ENCODE data around the gene TMEM72. TPM values are rescaled to one million over a fixed set of nuclear protein-coding genes. Genes with fewer than 3 reads are reported as not detected.
A peak's percentile ranks its signal among the peaks of the same experiment; 100 is the strongest.

The TMEM72 gene
- total RNA-seq, 1 donor from 2014 or later = not detected

DNA sequence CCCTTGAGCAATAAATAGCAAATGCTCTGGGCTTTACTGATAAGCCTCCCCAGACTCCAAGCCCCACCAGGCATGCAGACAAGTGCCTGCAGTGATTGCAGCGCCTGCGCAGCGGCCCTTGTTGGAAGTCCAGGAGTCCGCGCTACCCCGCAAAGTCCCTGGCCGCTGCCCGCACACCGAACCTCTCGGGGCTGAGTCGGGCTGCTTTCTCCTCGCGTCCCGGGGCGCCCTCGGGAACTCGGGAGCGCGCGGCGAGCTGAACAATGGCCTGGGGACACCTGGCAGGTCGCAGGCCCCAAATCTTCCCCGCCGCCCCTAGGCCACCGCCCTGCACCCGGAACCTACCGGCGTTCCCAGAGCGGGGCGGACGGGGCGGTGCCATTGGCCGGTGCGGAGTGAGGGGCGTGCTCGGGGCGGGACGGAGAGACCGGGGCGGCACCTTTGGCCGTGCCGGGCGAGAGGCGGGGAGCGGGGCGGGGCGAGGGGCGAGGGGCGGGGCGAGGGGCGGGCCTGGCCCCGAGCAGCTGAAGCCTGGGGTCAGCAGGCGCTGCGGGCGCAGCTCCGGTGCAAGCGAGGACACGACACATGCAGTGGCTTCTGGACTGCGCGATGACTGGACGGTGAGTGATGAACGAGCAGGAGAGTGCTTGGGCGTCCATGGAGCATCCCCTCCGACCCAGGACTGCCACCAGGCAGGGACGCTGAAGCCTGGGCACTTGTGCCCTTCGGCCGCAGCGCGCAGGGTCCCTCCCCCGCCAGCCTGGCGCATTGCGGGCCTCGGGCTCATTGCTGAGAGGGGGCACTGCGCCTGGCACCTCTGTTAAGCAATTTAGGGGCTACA lies 48.3 kb downstream of the TMEM72 start, which contains the start of gene RASSF4:
Gene RASSF4 (plus strand): TSS at position 556 of the 841 bp plus-strand sequence. CDS start 10,401 bp downstream, outside the sequence.
- intact Hi-C loops (cut with DNase I) = loop anchor here (2.0 kb wide), 1 partner anchor 17 kb away; no protein-coding TSS in a partner anchor
- ATAC-seq (peak; percentile 91), DNase-seq (ENCODE audit: missing footprints) (peak; percentile 97)

- intact Hi-C loops (cut with DNase I) = loop anchor here (2.0 kb wide), 1 partner anchor 17 kb away; no protein-coding TSS in a partner anchor
- DNase-seq (ENCODE audit: missing footprints) = no peak
- no peak for ATAC-seq
Observed at GRCh38 chr10:44960088-44960460, 48.9 kb downstream of the TMEM72 start.

- DNase-seq (ENCODE audit: missing footprints) (peak; percentile 17), ATAC-seq (no peak)
- intact Hi-C loops (cut with DNase I) = loop anchor here (2.0 kb wide), 1 partner anchor 16 kb away; no protein-coding TSS in a partner anchor
Observed at GRCh38 chr10:44960482-44961229, 49.5 kb downstream of the TMEM72 start.

GRCh38 chr10:44961230-44961571 lies 50.1 kb downstream of the TMEM72 start:
- DNase-seq (ENCODE audit: missing footprints) (peak; percentile 8), ATAC-seq (no peak)
- intact Hi-C loops (cut with DNase I) = loop anchor here (2.0 kb wide), 1 partner anchor 16 kb away; no protein-coding TSS in a partner anchor

GRCh38 chr10:44961931-44962750 lies 51.0 kb downstream of the TMEM72 start:
- ATAC-seq (no peak), DNase-seq (ENCODE audit: missing footprints) (peak; percentile 21)
- intact Hi-C loops (cut with DNase I) = loop anchor here (2.0 kb wide), 1 partner anchor 15 kb away; no protein-coding TSS in a partner anchor

GRCh38 chr10:44962870-44963738 lies 52.0 kb downstream of the TMEM72 start:
- peak; percentile 64 for DNase-seq (ENCODE audit: missing footprints)
- ATAC-seq = no peak
- intact Hi-C loops (cut with DNase I) = no loop called here

DNA sequence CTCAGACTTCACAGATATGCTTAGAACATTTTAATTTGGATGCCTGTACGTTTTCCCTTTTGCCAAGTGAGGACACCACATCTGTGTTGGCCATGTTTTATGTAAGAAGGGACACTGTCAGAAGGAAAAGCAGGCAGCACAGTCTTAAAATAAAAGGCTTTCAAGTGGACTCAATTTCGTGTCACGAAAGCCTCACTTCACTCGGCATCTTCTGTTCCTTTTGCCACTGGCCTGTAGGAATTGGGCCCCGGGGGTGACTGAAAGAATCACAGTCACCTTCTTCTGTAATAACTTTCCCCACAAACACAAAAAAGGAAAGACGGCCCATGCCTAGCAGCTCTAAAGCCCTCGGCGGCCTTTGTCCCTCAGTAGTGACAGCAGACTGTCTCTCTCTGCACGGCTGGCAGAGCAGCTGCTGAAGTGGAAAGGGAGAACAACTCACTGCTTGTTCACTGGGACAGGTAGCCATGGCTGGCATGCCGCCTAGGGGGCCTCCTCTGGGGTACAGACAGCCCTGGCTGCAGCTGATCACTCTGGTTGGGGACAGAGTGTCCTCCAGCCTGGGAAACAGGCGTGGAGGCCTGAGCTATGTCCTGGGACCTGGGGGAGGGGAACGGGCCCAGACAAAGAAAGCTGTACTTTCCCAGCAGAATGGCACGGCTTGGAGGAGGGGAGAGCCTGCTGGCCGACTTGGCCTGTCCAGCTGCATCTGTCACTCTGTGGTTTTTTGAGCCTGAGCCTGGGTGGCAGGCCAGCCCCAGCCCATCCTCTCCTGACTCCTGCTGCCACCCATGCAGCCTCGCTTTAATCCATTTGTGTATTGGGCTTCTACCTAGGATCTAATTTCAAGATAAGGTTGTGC lies 52.9 kb downstream of the TMEM72 start:
- ATAC-seq (peak; percentile 61), DNase-seq (ENCODE audit: missing footprints) (peak; percentile 93)
- intact Hi-C loops (cut with DNase I) = loop anchor here (1.0 kb wide), 1 partner anchor 32 kb away; no protein-coding TSS in a partner anchor

DNA sequence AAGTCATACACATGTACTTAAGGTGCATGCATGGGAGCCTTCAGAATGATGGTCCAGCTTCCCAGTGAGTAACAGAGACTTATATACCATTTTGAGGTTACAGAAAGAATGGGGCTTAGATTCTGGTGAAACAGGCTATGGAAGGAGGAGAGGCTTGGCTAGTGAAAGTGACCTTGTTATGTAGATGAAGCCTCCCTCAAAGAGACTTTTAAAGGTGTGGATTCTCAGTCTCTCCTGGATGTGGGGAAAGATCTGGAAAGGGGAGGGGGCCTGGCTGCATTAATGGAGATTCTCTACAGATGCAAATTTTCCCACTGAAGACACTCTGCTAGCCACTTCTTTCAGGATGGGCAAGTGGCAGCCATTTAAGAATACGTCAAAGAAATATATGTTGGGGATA lies 54.0 kb downstream of the TMEM72 start:
- intact Hi-C loops (cut with DNase I) = no loop called here
- ATAC-seq = no peak
- no peak for DNase-seq (ENCODE audit: missing footprints)

GRCh38 chr10:44965651-44966097 lies 54.5 kb downstream of the TMEM72 start:
- peak; percentile 12 for ATAC-seq
- DNase-seq (ENCODE audit: missing footprints) = peak; percentile 26
- intact Hi-C loops (cut with DNase I) = no loop called here

GRCh38 chr10:44966129-44966815 lies 55.1 kb downstream of the TMEM72 start:
- DNase-seq (ENCODE audit: missing footprints) = peak; percentile 2
- intact Hi-C loops (cut with DNase I) = no loop called here

DNA sequence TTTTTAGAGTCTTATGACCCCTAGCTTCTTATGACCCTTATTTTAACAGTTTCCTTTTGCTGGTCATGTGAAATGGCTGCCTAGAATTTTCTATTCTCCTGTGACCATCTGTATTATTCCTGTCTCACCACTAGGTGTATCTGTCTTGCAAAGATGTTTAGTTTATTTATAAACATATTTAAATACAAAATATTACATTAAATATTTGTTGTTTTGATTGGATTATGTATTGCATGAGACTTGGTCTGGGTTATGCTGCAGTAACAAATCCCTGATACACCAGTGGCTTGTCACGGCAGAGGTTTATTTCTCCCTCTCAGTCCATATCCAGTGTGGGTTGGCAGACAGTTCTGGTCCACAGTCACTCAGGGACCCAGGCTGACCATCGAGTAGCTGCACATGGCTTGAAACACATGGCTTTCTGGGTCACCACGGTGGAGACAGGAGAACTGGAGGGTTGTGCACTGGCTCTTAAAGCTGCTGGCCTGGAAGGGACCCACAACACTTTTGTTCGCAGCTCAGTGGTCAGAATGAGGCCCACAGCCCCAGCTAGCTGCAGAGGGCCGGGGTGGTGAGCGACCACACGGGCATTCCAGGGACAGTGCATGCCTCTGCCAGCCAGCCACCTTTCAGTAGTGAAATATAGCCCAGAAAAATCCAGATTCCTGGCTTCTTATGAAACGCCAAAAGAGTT lies 55.8 kb downstream of the TMEM72 start:
- ATAC-seq (no peak), DNase-seq (ENCODE audit: missing footprints) (peak; percentile 46)
- intact Hi-C loops (cut with DNase I) = no loop called here

More at GRCh38 chr10:44966129-44966815, 55.1 kb downstream of the TMEM72 start:
- ATAC-seq = no peak

- peak; percentile 3 for ATAC-seq
- DNase-seq (ENCODE audit: missing footprints) = peak; percentile 67
- intact Hi-C loops (cut with DNase I) = no loop called here
Observed at GRCh38 chr10:44967616-44968015, 56.5 kb downstream of the TMEM72 start.

DNA sequence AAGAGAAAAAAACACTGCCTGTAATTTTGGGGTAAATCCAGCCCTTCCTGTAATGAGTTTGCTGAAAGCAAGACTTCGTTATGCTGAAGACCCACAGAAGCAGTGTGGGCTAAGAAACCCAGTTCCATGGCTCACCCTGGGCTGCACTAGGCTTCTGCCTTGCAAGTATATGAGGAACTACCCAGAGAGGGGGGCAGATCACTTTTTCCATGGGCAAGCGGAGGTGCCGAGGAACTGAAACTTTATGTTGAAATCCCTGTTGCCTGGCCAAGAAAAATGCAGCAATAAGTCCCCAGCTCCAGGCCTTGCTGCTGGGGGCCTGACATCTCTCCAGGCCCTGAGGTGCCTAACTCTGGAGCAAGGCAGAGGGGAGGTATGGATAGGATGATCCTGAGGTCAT lies 57.0 kb downstream of the TMEM72 start:
- intact Hi-C loops (cut with DNase I) = no loop called here
- peak; percentile 71 for DNase-seq (ENCODE audit: missing footprints)
- peak; percentile 34 for ATAC-seq

DNA sequence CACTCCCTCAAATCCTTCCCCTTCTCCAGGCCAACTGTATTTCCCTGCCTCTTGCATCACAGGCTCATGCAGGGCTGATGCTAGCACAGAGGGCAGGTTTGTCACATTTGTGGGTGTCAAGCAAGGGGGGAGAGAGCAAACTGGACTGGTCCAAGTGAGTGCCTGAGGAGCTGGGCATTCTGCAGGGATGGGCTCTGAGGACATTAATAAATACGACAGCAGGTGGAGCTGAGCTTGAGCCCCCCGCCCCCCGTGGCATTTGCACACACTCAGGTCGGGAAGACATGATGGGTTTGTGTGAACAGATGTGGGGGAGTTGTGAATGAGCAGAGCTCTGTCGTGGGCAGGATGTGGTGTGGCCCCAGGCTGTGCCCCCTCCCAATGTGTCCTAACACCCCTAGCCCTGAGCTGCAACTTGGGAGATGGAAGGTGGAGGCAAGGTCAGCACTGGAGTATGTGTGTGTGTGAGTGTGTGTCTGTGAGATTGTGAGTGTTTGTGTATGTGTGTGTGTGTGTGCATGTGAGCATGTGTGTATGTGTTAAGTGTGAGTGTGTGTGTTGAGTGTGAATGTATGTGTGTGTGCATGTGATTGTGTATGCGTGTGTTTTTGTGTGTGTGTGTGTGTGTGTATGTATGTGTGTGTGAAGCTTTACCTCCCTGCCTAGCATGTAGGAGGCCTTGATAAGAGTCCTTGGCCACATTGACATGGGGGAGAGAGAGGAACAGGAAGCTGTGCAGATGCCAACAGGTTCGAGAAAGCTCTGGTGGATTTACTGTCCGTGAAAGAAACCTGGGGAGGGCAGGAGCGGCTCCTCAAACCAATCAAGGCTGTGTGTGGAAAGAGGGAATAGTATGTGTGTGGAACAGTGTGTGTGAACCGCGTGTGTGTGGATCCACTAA lies 57.6 kb downstream of the TMEM72 start:
- DNase-seq (ENCODE audit: missing footprints) (peak; percentile 63), ATAC-seq (no peak)
- intact Hi-C loops (cut with DNase I) = no loop called here

- ATAC-seq = peak; percentile 8
- DNase-seq (ENCODE audit: missing footprints) = peak; percentile 65
- intact Hi-C loops (cut with DNase I) = loop anchor here (10.0 kb wide), 3 partner anchors 95 to 1285 kb away; no protein-coding TSS in a partner anchor
Observed at GRCh38 chr10:44969854-44970253, 58.7 kb downstream of the TMEM72 start.
